Measurements from ENCODE around the gene DNAJC18. TPM values are rescaled to one million over a fixed set of nuclear protein-coding genes. Genes with fewer than 3 reads are reported as not detected.

The DNAJC18 gene
- total and polyA plus RNA-seq, 2 experiments from 2014 or later: 13.4 to 18.9 TPM

DNA sequence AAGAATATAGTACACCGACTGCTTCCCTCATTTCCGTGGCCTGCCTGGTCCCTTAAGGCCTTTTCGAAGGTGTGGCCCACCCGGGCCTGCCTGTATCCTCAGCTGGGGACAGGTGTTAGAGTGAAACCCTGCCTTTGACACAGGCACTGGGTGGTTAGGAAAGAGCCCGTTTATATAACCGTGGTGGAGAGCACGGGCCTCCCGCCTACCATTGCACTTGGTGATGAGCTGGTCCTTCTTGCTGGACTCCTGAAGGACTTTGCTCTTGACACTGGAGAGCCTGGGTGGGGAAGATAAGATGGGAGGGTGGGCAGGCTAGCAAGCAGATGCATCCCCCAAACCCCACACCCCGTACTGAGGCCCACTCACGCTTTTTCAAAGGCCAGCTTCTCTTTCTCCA is 37.8 kb downstream of the DNAJC18 start:
- Histone ChIP-seq H2AFZ (no peak overlapping the region), H3K27me3 (ENCODE audit: insufficient read depth) (no peaks in the 10 kb centered on the region), H3K9me2 (ENCODE audit: insufficient read depth) (no peaks in the 10 kb centered on the region), H3K4me3 (no peak overlapping the region), H3K4me1 (ENCODE audit: insufficient read depth) (peaks cover 16% of the 10 kb centered on the region), H4K20me1 (replicated peaks; ENCODE audit: insufficient read depth) (0 out of 2 replicates have a peak, but pooled peaks cover 5% of the 10 kb centered on the region), H3K27ac (ENCODE audit: low read depth) (no peak overlapping the region), H3F3A (replicated peaks; ENCODE audit: low read depth) (peaks cover 16% of the 10 kb centered on the region), H3K36me3 (ENCODE audit: insufficient read depth) (no peaks in the 10 kb centered on the region), H3K79me2 (replicated peaks; ENCODE audit: insufficient read depth) (0 out of 2 replicates have a peak, but pooled peaks cover 3% of the 10 kb centered on the region), H3K4me2 (no peak overlapping the region)
- DNase-seq (ENCODE audit: low spot score) (no peak), ATAC-seq (no peak)
- Mint-ChIP-seq H3K27me3 (ENCODE audit: insufficient read depth, low read depth, poor library complexity) (peaks cover 11% of the 10 kb centered on the region), H3K27ac (no peak overlapping the region), H3K9me3 (no peaks in the 10 kb centered on the region), H3K4me3 (no peak overlapping the region), H3K4me1 (peaks cover 21% of the 10 kb centered on the region), H3K36me3 (ENCODE audit: low read depth) (peaks cover 15% of the 10 kb centered on the region)
- no peak for TF ChIP-seq ZNF462 (CRISPR knock-in tag; IDR thresholded peaks at IDR 0.05)
- TF ChIP-seq ZNF331 (CRISPR knock-in tag; IDR thresholded peaks at IDR 0.05; ENCODE audit: low read depth): no peak
- TF ChIP-seq EZH2phosphoT487 (IDR thresholded peaks at IDR 0.05; ENCODE audit: unreplicated experiment): no peak
- TF ChIP-seq STAT1 (IDR thresholded peaks at IDR 0.05; ENCODE audit: unreplicated experiment): no peak
- TF ChIP-seq, protein P1, sequence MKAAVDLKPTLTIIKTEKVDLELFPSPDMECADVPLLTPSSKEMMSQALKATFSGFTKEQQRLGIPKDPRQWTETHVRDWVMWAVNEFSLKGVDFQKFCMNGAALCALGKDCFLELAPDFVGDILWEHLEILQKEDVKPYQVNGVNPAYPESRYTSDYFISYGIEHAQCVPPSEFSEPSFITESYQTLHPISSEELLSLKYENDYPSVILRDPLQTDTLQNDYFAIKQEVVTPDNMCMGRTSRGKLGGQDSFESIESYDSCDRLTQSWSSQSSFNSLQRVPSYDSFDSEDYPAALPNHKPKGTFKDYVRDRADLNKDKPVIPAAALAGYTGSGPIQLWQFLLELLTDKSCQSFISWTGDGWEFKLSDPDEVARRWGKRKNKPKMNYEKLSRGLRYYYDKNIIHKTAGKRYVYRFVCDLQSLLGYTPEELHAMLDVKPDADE (IDR thresholded peaks at IDR 0.05): no peak
- TF ChIP-seq, protein P2, sequence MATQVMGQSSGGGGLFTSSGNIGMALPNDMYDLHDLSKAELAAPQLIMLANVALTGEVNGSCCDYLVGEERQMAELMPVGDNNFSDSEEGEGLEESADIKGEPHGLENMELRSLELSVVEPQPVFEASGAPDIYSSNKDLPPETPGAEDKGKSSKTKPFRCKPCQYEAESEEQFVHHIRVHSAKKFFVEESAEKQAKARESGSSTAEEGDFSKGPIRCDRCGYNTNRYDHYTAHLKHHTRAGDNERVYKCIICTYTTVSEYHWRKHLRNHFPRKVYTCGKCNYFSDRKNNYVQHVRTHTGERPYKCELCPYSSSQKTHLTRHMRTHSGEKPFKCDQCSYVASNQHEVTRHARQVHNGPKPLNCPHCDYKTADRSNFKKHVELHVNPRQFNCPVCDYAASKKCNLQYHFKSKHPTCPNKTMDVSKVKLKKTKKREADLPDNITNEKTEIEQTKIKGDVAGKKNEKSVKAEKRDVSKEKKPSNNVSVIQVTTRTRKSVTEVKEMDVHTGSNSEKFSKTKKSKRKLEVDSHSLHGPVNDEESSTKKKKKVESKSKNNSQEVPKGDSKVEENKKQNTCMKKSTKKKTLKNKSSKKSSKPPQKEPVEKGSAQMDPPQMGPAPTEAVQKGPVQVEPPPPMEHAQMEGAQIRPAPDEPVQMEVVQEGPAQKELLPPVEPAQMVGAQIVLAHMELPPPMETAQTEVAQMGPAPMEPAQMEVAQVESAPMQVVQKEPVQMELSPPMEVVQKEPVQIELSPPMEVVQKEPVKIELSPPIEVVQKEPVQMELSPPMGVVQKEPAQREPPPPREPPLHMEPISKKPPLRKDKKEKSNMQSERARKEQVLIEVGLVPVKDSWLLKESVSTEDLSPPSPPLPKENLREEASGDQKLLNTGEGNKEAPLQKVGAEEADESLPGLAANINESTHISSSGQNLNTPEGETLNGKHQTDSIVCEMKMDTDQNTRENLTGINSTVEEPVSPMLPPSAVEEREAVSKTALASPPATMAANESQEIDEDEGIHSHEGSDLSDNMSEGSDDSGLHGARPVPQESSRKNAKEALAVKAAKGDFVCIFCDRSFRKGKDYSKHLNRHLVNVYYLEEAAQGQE (IDR thresholded peaks at IDR 0.05; ENCODE audit: unreplicated experiment): no peak
- TF ChIP-seq NANOG (IDR thresholded peaks at IDR 0.05; ENCODE audit: borderline replicate concordance): no peak
- no peak for TF ChIP-seq ZNF114 (CRISPR knock-in tag; IDR thresholded peaks at IDR 0.05)
- TF ChIP-seq JUNB (IDR thresholded peaks at IDR 0.05; ENCODE audit: unreplicated experiment): no peak
- TF ChIP-seq CREB1 (CRISPR knock-in tag; IDR thresholded peaks at IDR 0.05; ENCODE audit: low read depth): no peak
- TF ChIP-seq, protein P3, sequence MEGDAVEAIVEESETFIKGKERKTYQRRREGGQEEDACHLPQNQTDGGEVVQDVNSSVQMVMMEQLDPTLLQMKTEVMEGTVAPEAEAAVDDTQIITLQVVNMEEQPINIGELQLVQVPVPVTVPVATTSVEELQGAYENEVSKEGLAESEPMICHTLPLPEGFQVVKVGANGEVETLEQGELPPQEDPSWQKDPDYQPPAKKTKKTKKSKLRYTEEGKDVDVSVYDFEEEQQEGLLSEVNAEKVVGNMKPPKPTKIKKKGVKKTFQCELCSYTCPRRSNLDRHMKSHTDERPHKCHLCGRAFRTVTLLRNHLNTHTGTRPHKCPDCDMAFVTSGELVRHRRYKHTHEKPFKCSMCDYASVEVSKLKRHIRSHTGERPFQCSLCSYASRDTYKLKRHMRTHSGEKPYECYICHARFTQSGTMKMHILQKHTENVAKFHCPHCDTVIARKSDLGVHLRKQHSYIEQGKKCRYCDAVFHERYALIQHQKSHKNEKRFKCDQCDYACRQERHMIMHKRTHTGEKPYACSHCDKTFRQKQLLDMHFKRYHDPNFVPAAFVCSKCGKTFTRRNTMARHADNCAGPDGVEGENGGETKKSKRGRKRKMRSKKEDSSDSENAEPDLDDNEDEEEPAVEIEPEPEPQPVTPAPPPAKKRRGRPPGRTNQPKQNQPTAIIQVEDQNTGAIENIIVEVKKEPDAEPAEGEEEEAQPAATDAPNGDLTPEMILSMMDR (conservative IDR thresholded peaks at IDR 0.05; ENCODE audit: low read depth in 2 of 2): no peak
- TF ChIP-seq POLR2AphosphoS5 (IDR thresholded peaks at IDR 0.05; ENCODE audit: low read depth): no peak
- TF ChIP-seq EZH2 (IDR thresholded peaks at IDR 0.05; ENCODE audit: low read depth, unreplicated experiment): no peak
